Hepatocyte (in vitro differentiated cells): ENCODE data around the gene CDK14. TPM values are rescaled to one million over a fixed set of nuclear protein-coding genes. Genes with fewer than 3 reads are reported as not detected.

ENCODE experiments used
- DNase-seq: peaks from one replicate; pipeline ENCODE4 v3.0.0-alpha.2; 2016; ENCODE audit warnings: low spot score
- H2AFZ ChIP-seq: fragments of 200-600 bp; sonication (generic); 2 replicates; pipeline ENCODE4 v1.6.0; 2016; ENCODE audit warnings: antibody characterized with exemption, mild to moderate bottlenecking
- H3K27ac ChIP-seq: fragments of 200-600 bp; sonication (generic); 2 replicates; pipeline ENCODE4 v1.5.1; 2016; ENCODE audit warnings: mild to moderate bottlenecking
- H3K27me3 ChIP-seq: fragments of 200-600 bp; sonication (generic); 2 replicates; pipeline ENCODE4 v1.6.1; 2016
- H3K36me3 ChIP-seq: fragments of 200-600 bp; sonication (generic); replicated peaks from 2 replicates; pipeline ENCODE4 v1.5.1; 2016; ENCODE audit warnings: low read depth; ENCODE audit not compliant: insufficient read depth
- H3K4me1 ChIP-seq: fragments of 200-600 bp; sonication (generic); 2 replicates; pipeline ENCODE4 v1.5.1; 2016; ENCODE audit warnings: mild to moderate bottlenecking, moderate library complexity; ENCODE audit not compliant: insufficient read depth
- H3K4me2 ChIP-seq: fragments of 200-600 bp; sonication (generic); 2 replicates; pipeline ENCODE4 v1.6.0; 2016
- H3K4me3 ChIP-seq: fragments of 200-600 bp; sonication (generic); 2 replicates; pipeline ENCODE4 v1.5.1; 2016; ENCODE audit warnings: mild to moderate bottlenecking
- H3K79me2 ChIP-seq: fragments of 200-600 bp; sonication (generic); 2 replicates; pipeline ENCODE4 v1.6.0; 2017; ENCODE audit warnings: mild to moderate bottlenecking
- H3K9me2 ChIP-seq: fragments of 200-600 bp; sonication (generic); replicated peaks from 2 replicates; pipeline ENCODE4 v1.6.0; 2017; ENCODE audit warnings: mild to moderate bottlenecking; ENCODE audit not compliant: insufficient read depth
- H3K9me3 ChIP-seq: fragments of 200-600 bp; sonication (generic); 2 replicates; pipeline ENCODE4 v1.5.1; 2016; ENCODE audit warnings: low read depth, mild to moderate bottlenecking
- H4K20me1 ChIP-seq: fragments of 200-600 bp; sonication (generic); 2 replicates; pipeline ENCODE4 v1.6.0; 2016; ENCODE audit warnings: mild to moderate bottlenecking; ENCODE audit not compliant: insufficient read depth, poor library complexity, severe bottlenecking
- CTCF ChIP-seq: fragments of 200-600 bp; sonication (generic); IDR thresholded peaks from 2 replicates; pipeline ENCODE4 v1.5.1; 2016; ENCODE audit warnings: antibody characterized with exemption, mild to moderate bottlenecking; ENCODE audit not compliant: poor library complexity
- EZH2 ChIP-seq: fragments of 200-600 bp; sonication (generic); IDR thresholded peaks from 2 replicates; pipeline ENCODE4 v1.6.1; 2016; ENCODE audit warnings: antibody characterized with exemption, mild to moderate bottlenecking, borderline replicate concordance
- EZH2phosphoT487 ChIP-seq: fragments of 200-600 bp; sonication (generic); IDR thresholded peaks from one replicate; pipeline ENCODE4 v1.6.1; 2018; ENCODE audit warnings: antibody characterized with exemption, mild to moderate bottlenecking, low read depth, moderate library complexity; ENCODE audit not compliant: unreplicated experiment, severe bottlenecking
- WGBS: methylation state at CpG from one replicate; pipeline ENCODE4 v1.1.6; 2016; ENCODE audit warnings: low lambda C conversion rate; ENCODE audit errors: missing lambda C conversion rate; 5-methylcytosine and 5-hydroxymethylcytosine counted together
- polyA plus RNA-seq: library from polyadenylated mRNA; unstranded; fragments of >200 nt; fragmentation: Nextera tagmentation; extraction: Ambion mirVana; gene quantifications from 2 replicates; pipeline ENCODE4 v1.2.1, GENCODE V29; 2016
- total RNA-seq: library from RNA; depleted of rRNA; stranded (reverse); fragments of >200 nt; gene quantifications from 2 replicates; pipeline ENCODE4 v1.2.3, GENCODE V29; 2014

The CDK14 gene
- total and polyA plus RNA-seq, 2 experiments from 2014 or later = 8.6 to 23.5 TPM

GRCh38 chr7:90965211-90965610 lies 369.1 kb downstream of the CDK14 start:
- Histone ChIP-seq H3K4me1 (no peaks in the 10 kb centered on the region), H3K36me3 (no peaks in the 10 kb centered on the region), H3K9me3 (no peaks in the 10 kb centered on the region), H2AFZ (no peak overlapping the region), H3K4me3 (no peak overlapping the region), H3K4me2 (no peak overlapping the region), H3K79me2 (no peaks in the 10 kb centered on the region), H4K20me1 (no peaks in the 10 kb centered on the region), H3K9me2 (no peaks in the 10 kb centered on the region), H3K27ac (no peak overlapping the region), H3K27me3 (no peaks in the 10 kb centered on the region)
- no peak for TF ChIP-seq CTCF
- no peak for TF ChIP-seq EZH2phosphoT487
- no peak for TF ChIP-seq EZH2
- no peak for DNase-seq
- 94% methylated on average over 2 of the region's 2 CpGs for WGBS

GRCh38 chr7:90966346-90966745 lies 370.2 kb downstream of the CDK14 start:
- no peaks in the 10 kb centered on the region for H4K20me1 ChIP-seq
- H3K36me3 ChIP-seq = no peaks in the 10 kb centered on the region
- H3K27ac ChIP-seq = no peak overlapping the region
- no peaks in the 10 kb centered on the region for H3K9me3 ChIP-seq
- H3K9me2 ChIP-seq = no peaks in the 10 kb centered on the region
- WGBS = 82% methylated on average over 1 of the region's 1 CpG
- H3K4me2 ChIP-seq = no peak overlapping the region
- DNase-seq = no peak
- TF ChIP-seq CTCF (no peak), EZH2phosphoT487 (no peak), EZH2 (no peak)
- no peaks in the 10 kb centered on the region for H3K27me3 ChIP-seq
- H3K79me2 ChIP-seq = no peaks in the 10 kb centered on the region
- H2AFZ ChIP-seq = no peak overlapping the region
- no peaks in the 10 kb centered on the region for H3K4me1 ChIP-seq
- no peak overlapping the region for H3K4me3 ChIP-seq

- H2AFZ ChIP-seq = no peak overlapping the region
- H3K9me3 ChIP-seq = no peaks in the 10 kb centered on the region
- DNase-seq = no peak
- no peaks in the 10 kb centered on the region for H3K79me2 ChIP-seq
- no peaks in the 10 kb centered on the region for H3K4me1 ChIP-seq
- H3K4me3 ChIP-seq = no peak overlapping the region
- no peaks in the 10 kb centered on the region for H3K9me2 ChIP-seq
- WGBS = 91% methylated on average over 4 of the region's 4 CpGs
- H3K4me2 ChIP-seq = no peak overlapping the region
- no peaks in the 10 kb centered on the region for H3K36me3 ChIP-seq
- no peaks in the 10 kb centered on the region for H3K27me3 ChIP-seq
- TF ChIP-seq EZH2phosphoT487 (no peak), EZH2 (no peak), CTCF (no peak)
- H3K27ac ChIP-seq = no peak overlapping the region
- H4K20me1 ChIP-seq = no peaks in the 10 kb centered on the region
Measured at GRCh38 chr7:90968871-90969270, 372.8 kb downstream of the CDK14 start.
